Nucleus accumbens (tissue), 56 donors: Measurements from ENCODE around the gene MRPS11.
"Not testable (repeated sequence)": the region's sequence is repeated elsewhere in the genome, so short reads cannot be mapped to it uniquely, and the experiment has no call there.

Source experiments
- DNase-seq, 56 donors: peaks; one replicate each; lab custom pipeline; 2025; lab: John Stamatoyannopoulos, UW

The MRPS11 gene

GRCh38 chr15:88487796-88488523 is 20.5 kb downstream of the MRPS11 start:
- no peak for DNase-seq

- no peak for DNase-seq
Measured at GRCh38 chr15:88489321-88489720, 21.8 kb downstream of the MRPS11 start.

- no peak for DNase-seq
Measured at GRCh38 chr15:88490036-88490435, 22.5 kb downstream of the MRPS11 start.

- DNase-seq, result no peak
Measured at GRCh38 chr15:88491158-88491557, 23.6 kb downstream of the MRPS11 start.

GRCh38 chr15:88493844-88494243 is 26.3 kb downstream of the MRPS11 start:
- no peak for DNase-seq

- no peak for DNase-seq
Measured at GRCh38 chr15:88497109-88497765, 29.7 kb downstream of the MRPS11 start.

GRCh38 chr15:88498996-88499395 is 31.5 kb downstream of the MRPS11 start:
- no peak for DNase-seq

GRCh38 chr15:88504445-88504844 is 36.9 kb downstream of the MRPS11 start:
- DNase-seq, result no peak

- DNase-seq, result no peak
Measured at GRCh38 chr15:88505721-88506120, 38.2 kb downstream of the MRPS11 start.

GRCh38 chr15:88506628-88507027 is 39.1 kb downstream of the MRPS11 start:
- peak in 1 of 56 donors; percentile 2 for DNase-seq

GRCh38 chr15:88509321-88509720 is 41.8 kb downstream of the MRPS11 start:
- DNase-seq, result no peak

GRCh38 chr15:88509964-88510363 is 42.5 kb downstream of the MRPS11 start:
- no peak for DNase-seq

GRCh38 chr15:88511161-88511560 is 43.7 kb downstream of the MRPS11 start:
- no peak for DNase-seq

- no peak for DNase-seq
Measured at GRCh38 chr15:88512078-88512477, 44.6 kb downstream of the MRPS11 start.

GRCh38 chr15:88512601-88513000 is 45.1 kb downstream of the MRPS11 start:
- DNase-seq, result no peak

- DNase-seq, result no peak
Measured at GRCh38 chr15:88513195-88513594, 45.7 kb downstream of the MRPS11 start.

GRCh38 chr15:88518903-88519302 is 51.4 kb downstream of the MRPS11 start:
- peak in 1 of 56 donors; percentile 37 for DNase-seq

GRCh38 chr15:88524094-88524493 is 56.6 kb downstream of the MRPS11 start:
- not testable (repeated sequence) for DNase-seq

GRCh38 chr15:88525418-88525817 is 57.9 kb downstream of the MRPS11 start:
- no peak for DNase-seq

GRCh38 chr15:88526247-88526879 is 58.9 kb downstream of the MRPS11 start:
- DNase-seq, result no peak

- no peak for DNase-seq
Measured at GRCh38 chr15:88529021-88529630, 61.6 kb downstream of the MRPS11 start.
